ENCODE data around the gene TP53I11.

- TF ChIP-seq CTCF (optimal IDR thresholded peaks at IDR 0.05 in 1 of 3, IDR thresholded peaks at IDR 0.05 in 1 of 3, conservative IDR thresholded peaks at IDR 0.05 in 1 of 3; ENCODE audit: extremely low read depth in 1 of 3, insufficient read depth in 2 of 3, low read length in 3 of 3), result no peak
- TF ChIP-seq EZH2 (IDR thresholded peaks at IDR 0.05; ENCODE audit: low read length), result no peak
These were observed 35.0 kb upstream of the TP53I11 start for GRCh38 chr11:44985721-44986120.

Data from keratinocyte (primary cell).